ACHN (cell line): ENCODE data around the gene HEYL.

Experiments used
- DNase-seq: peaks from one replicate; pipeline ENCODE4 v3.0.0-alpha.2; 2015
- in situ Hi-C: cut with HindIII; loops from 2 replicates; pipeline ENCODE4 v1.10.0; 2017; ENCODE audit warnings: low sequenced_read_pairs, low pct_ligation_motif_present, low pct_unique_long_range_greater_than_20kb

Gene HEYL

DNA sequence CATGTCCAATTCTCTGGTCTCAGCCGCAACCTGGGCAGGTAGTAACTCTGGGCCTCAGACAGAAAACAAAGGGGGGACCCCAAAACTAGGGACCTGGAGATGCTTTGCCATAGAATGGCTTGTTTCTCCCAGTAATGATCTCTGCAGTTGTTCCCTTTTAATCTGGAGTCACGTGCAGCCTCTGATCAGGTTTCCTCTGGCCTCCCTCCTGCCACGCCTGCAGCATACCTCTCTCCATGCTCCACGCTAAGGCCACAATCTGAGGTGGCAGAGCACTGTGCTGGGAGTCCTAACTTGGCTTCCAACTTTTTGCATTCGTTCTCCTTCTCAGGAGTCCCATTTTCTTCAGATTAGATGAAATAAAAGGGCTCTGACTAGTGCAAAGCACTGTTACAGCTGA, 64.8 kb downstream of the HEYL start:
- in situ Hi-C loops, result no loop called here
- DNase-seq, result no peak
